HG03457 (cell line): ENCODE results near the gene CETP.

Source experiments
- ATAC-seq: cut with Tn5 transposase; IDR thresholded peaks from one replicate; pipeline ENCODE4 v1.9.1; 2021; ENCODE audit warnings: moderate number of reproducible peaks; ENCODE audit not compliant: unreplicated experiment

Gene CETP, protein sequence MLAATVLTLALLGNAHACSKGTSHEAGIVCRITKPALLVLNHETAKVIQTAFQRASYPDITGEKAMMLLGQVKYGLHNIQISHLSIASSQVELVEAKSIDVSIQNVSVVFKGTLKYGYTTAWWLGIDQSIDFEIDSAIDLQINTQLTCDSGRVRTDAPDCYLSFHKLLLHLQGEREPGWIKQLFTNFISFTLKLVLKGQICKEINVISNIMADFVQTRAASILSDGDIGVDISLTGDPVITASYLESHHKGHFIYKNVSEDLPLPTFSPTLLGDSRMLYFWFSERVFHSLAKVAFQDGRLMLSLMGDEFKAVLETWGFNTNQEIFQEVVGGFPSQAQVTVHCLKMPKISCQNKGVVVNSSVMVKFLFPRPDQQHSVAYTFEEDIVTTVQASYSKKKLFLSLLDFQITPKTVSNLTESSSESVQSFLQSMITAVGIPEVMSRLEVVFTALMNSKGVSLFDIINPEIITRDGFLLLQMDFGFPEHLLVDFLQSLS

DNA sequence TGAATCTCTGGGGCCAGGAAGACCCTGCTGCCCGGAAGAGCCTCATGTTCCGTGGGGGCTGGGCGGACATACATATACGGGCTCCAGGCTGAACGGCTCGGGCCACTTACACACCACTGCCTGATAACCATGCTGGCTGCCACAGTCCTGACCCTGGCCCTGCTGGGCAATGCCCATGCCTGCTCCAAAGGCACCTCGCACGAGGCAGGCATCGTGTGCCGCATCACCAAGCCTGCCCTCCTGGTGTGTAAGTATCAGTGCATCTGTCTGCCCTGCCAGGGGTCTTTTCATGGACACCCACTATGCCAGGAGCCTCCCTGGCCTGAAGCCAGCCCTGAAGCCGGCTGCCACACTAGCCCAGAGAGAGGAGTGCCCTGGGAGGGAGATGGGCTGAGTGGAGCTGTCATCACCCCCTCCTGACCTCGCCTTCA, at the start of gene CETP:
CETP (plus strand) TSS at position 100 of the 431 bp plus-strand sequence; CDS start at position 130, 30 bp downstream.
- no peak for ATAC-seq

DNA sequence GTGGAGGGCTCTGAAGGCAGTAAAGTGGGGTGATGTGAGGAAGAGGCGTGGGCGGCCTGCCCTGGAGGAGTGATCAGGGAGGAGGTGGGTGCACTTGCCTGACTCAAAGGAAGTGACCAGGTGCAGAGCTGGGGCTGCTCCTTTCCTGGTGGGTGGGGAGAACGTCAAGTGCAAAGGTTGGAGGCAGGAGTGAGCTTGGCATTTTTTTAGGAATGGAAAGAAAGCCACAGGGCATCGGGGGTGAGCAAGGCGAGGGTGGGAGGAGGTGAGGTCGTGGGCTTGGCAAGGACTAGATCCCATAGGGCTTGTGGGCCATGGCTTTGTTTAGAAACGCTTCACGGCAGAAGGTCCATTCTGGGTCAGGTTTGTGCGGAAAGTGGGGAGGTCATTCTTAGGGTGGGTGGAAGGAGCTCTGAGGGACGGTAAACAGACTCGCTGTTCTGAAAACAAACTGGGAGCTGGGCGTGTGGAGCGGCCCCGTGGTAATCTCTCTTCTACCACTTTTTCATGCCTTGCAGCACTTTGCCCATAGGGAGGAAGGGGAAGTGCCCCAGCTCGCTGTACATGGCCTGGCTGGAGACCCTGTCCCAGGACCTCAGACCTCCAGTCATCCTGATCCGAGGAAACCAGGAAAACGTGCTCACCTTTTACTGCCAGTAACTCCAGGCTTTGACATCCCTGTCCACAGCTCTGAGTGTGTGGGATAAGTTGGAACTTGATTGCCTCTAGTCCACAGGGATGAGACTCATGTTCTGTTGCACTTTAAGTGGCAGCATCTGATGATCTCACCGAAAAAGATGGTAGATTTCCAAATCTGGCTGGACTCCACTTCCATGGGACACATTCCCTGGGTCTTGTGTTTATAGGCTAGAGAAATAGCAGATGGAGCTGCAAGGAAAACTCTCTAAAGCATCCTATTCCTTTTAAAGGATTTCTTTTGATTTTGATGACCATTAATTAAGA, 48.7 kb upstream of the CETP start:
- no peak for ATAC-seq

DNA sequence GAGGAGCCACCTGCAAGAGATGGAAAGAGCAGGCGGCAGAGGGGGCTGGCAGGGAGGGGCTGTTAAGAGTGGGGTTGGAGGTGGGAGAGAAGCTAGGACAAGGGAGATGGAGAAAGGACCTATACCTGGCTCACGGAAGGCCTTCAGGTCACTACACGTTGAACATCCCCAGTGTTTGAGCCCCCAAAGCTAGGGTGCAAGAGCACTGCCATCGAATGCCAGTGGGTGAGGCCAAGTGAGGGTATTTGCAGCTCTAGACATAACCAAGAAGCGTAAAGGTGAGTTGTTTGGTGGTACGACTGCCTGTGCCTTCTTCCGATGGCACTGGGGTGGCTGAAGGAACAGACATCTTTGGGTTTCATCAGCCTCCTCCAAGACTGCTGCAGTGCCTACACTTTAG, 46.9 kb upstream of the CETP start:
- no peak for ATAC-seq

DNA sequence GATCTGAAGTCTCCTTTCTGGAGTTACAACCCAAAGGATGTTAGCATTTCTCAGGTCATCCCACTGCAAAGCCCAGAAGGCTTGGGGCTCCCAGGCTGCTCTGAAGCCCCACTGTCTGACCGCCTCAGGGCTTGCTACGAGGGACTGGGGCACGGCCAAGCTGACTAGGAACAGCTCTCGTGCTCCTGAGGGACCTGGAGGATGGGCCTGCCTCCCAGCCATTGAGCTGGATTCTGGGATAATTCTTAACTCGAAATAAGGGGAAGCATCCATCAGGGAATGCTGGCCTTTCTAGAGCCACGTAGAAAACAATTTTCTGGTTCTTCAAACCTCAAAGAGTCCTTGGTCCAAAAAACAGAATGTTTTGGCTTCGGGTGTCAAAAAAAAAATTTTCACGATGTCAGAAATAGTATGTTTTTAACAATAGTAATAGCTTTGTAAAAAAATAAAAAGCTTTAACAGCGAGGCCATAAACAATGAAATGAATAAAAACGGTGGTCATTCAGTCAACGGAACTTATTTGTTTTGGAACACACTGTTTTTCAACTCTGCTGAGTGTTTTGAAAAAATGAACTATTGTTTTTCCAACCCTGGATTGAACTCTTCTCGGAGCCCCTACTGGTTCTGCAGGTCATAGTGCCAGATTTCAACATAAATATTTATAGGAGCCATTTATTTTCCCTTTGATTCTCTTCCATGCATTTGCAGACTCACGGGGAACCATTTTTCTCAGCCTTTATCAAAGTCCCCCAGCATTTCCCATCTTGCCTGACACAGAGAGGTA, 46.2 kb upstream of the CETP start:
- ATAC-seq = no peak

DNA sequence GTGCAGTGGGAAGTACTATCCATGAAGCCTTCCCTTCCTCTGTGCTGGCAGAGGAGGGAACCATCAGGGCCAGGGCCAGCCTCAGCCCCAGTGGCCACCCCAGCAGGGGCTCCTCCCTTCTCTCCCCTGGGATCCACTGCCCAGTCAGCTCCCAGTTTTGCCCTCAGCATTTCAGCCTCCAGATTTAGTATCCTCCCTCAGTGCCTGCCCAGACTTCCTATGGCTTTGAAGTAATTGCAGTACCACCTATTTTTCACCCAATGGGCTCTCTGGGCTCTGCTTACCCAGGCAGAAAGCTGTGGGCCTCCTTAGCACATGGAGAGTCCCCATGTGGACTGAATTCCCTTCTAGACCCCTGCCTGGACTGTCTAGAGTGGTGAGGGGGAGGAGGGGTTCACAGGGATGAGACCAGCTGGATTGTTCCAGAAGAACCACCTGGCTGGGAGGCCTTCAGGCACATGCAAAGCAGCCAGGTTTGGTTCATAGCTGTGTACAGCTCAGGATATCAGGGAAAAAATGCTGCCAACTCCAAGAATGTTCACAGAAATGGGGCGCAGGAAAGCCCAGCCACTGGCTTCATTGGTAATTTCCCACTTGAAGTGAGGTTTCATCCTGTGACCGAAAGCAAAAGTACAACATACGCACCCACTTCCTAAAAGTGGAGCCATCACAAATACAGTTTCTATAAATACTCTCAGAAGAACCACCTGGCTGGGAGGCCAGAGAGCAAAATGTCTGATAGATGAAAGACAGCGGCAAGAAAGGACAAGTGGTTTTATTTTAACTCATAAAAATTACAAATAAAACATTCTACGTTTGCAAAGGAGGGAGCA, 45.0 kb upstream of the CETP start:
- ATAC-seq = peak; percentile 60

DNA sequence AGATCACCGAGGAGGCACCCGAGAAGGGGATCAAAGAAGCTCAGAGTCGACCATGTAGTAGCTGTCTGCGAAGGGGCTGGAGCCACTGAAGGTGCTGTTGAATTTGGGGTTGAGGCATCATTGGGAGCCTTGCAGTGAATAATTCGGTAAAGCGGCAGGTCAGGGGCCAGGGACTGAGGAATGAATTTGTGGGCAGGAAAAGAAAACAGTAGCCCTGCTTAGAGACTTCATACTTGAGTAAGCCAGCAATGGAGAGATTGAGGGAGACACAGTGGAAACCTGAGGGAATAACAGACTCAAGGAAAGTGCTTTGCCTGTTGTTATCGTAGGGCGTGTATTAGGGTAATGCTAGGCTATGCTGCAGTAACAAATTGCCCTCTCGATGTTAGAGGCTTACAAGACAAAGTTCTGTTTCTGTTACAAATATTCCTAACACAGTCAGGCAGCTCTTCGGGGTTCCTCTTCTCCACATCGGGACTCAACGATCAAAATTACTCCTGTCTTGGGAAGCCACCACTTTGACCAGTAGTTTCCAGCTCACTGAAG, 43.2 kb upstream of the CETP start:
- ATAC-seq = no peak

DNA sequence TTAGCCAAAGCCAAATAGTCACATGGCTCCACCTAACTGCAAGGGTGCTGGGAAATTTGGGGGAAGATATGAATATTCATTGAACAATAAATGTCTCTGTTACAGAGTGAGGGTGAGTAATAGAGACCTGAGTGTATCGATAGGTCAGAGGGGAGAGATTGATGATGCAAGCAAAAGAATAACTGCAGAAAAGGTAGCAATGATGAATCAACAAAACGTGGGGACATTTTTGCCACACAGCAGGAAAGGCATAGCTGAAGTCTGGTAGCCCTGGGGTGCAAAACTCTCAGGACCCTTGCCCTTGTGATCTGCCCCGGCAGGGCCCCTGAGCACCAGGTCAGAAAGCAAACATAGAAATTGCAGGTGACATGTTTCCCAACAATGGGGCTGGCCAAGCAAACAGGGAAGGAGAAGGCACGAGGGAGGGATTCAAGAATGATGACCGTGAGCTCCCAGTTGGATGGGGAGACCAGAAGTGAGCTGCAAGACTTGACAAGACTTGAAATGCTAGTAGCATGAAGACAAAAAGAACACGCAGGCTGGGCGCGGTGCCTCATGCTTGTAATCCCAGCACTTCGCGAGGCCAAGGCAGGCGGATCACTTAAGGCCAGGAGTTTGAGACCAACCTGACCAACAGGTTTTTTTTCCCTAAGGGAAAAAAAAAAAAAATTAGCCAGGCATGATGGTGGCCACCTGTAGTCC, 42.5 kb upstream of the CETP start:
- ATAC-seq = no peak

DNA sequence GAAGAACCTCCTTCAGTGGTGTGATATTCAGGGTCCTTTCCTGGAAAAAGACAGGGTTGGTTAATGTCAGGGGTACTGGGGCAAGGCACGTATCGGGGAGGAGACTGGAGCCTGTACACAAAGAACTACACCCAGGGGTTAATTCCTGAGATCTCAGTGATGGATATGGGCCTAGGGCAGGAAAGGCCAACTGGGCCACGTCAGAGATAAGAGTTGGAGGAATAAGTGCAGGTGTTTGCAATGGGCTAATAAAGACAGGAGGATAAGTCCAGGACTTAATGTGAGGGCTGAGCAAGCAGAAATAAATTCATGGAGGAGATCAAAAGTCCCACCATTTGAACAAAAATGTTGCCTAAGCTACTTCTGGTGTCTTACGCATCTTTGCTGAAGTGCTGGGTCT, 40.2 kb upstream of the CETP start:
- ATAC-seq = no peak

DNA sequence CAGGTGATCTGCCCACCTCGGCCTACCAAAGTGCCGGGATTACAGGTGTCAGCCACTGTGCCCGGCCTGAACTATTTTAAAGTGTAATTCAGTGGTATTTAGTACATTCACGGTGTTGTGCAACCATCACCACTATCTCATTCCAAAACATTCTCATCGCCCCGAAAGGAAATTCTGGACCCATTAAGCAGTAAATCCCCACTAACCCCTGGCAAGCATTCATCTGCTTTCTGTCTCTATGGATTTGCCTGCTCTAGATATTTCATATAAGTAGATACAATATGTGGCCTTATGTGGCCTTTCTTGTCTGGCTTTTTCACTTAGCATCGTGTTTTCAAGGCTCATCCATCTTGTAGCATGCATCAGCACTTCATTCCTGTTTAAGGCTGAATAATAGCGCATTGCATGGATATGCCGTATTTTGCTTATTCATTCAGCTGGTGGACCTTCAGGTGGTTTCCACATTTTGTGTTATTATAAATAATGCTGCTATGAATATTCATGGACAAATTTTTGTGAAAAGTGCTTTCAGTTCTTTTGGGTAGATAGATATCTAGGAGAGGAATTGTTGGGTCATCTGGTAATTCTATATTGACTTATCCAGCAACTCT, 38.2 kb upstream of the CETP start:
- ATAC-seq = no peak

DNA sequence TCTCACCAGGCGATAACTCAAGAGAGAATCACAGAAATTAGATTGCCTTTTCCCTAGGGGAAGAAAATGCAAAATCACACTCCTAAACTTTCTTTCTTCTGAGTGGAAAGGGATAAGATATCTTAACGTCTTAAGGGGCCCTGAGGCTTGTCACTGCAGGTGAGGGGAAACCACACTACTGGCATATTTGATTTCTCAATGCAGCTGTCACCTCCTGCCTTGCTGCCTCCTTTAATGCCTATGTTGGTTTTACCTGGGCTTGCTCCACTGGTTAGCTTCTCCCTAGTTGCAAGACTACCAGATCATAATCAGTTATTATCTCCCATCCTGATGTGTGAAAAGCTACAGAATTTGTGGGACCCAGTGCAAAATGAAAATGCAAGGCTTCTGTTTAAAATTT, 34.3 kb upstream of the CETP start:
- ATAC-seq = no peak

DNA sequence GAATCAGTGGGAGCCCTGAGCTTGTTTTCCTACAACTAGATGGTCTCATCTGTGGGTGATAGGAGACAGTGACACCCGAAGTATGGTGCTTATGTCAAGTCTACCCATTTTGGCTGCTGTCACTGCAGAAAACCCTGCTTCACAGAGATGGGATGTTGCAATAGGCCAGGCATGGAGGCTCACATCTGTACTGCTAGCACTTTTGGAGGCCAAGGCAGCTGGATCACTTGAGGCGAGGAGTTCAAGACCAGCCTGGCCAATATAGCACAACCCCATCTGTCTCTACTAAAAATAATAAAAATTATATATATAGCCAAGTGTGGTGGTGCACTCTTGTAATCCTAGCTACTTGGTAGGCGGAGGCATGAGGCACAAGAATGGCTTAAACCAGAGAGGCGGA, 32.1 kb upstream of the CETP start:
- ATAC-seq = no peak

DNA sequence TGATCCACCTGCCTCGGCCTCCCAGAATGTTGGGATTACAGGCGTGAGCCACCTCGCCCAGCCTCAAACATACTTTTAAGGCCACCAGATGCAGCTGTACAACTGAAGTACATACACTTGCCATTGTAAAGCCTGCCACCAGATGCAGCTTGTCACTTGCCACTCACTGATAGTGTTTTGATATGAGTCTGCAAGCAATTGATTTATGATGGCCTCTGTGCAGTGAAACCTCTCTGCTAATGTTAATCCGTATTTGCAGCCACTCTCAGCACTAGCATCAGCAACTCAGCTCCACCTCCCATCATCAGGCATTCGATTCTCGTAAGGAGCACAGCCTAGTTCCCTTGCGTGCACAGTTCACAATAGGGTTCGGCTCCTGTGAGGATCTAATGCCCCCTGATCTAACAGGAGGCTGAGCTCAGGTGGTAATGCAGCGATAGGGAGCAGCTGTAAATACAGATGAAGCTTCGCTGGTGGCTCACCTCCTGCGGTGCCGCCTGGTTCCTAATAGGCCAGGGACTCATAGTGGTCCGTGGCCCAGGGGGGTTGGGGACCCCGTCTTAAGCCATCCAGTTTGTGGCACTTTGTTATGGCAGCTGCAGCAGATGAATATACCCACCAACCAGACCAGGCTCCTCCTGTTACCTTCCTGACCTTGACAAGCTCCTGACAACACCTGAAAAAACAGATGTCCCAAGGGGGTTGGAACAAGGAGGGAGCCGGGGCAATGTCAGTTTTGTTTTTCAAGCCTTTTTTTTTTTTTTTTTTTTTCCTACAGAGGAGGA, 31.1 kb upstream of the CETP start:
- ATAC-seq = no peak

DNA sequence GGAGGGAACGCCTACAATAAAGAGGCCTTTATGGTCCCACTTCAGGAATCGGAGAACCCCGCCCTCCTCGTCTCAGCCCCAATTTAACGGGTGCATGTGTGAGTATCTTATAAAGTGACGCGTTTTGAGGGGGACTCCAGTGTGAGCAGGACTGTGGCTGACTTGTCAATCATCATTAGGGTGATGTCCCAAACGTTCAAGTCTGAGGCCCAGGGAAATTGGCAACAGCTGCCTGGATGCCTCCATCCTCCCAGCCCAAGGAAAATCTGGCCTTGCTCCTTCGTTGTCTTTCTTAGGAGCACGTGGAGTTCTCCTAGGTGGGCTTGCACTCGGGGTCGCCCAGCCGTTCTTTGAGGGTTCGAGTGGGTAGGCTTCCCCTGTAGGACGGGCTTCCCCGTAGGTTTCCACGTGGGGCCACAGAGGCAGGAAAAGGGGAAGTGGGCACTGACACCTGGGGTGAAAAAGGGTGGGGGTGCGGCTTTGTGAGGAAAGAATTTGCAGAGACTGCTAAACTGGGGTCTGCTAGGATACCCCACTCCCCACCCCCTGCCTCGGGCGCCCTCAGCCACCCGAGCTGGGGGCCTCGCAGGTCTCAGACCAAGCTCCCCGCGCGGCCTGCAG, 30.4 kb upstream of the CETP start:
- peak; percentile 32 for ATAC-seq

DNA sequence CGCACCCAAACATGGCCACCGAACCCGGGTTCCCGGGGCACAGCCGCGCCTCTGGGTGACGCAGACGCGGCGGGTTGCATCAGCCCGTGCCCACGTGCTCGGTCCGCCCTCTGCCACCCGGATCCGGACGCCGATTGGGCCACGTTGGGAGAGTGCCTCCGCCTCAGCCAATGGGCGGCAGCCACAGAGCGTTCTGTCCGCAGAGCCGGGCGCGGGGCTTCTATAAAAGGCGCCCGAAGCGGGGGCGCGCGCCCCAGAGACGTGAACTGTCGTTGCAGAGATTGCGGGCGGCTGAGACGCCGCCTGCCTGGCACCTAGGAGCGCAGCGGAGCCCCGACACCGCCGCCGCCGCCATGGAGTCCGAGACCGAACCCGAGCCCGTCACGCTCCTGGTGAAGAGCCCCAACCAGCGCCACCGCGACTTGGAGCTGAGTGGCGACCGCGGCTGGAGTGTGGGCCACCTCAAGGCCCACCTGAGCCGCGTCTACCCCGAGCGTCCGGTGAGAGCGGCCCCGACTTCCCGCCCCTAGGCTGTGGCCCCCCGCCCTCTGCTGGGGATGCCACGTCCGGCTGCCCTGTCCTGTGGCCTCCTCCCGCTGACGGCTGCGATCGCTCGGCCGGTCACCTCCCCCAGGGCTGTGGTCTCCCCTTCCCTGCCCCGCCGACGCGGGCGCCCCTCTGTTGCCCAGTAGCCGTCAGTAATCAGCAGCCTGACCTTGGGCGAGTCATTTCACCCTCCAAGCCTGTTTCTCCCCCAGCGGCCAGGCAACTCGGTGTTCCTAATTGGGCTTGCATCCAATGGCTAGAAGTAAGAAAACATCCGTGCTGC, 29.6 kb upstream of the CETP start, which contains the start of gene HERPUD1:
HERPUD1 (plus strand) TSS at position 251 of the 829 bp plus-strand sequence; CDS start at position 354, 103 bp downstream.
- peak; percentile 76 for ATAC-seq

DNA sequence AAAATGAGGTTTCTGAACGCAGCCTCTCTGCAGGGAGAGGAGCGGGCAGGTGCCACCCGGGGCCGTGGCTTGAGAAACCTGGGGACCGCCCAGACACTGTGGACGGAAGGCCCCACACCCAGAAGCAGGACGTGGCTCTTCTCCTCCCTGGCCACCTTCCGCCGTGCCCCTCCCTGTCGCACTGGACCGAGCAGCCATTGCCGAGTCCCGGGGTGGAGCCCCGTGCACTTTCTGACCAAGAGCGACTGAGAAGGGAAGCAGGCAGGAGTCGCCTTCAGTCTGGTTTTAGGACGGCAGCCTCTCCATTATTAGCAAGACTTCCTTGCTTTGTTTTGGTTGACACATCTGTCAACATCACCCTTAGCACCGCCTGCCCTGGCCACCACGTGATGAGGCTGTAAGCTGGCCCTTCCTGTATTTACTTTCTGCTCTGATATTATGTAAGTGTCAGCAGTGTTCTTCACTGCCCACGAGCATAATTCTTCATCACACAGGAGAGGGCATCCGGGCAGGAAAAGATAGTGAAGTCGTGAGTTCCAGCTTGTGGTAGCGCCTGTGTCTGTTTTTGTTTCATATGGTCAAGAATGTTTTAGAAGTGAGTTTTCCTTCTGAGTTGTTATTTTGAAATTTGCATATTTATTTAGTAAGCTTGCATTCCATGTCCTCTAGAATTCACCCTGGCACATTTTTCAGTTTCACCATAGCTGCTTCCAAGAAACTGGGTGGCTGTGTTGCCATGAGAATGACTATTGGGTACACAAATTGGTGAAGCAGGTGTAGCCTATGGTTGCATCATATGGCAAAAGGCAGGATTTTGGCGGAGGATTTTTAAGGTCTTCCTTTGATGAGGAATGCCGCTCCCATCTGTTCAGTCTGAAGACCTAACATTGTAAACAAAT, 28.8 kb upstream of the CETP start:
- ATAC-seq = no peak
